ENCODE results near the gene FSTL4. TPM values are rescaled to one million over a fixed set of nuclear protein-coding genes. Genes with fewer than 3 reads are reported as not detected.

Gene FSTL4
- total RNA-seq, 1 donor from 2014 or later: 11.3 TPM

DNA sequence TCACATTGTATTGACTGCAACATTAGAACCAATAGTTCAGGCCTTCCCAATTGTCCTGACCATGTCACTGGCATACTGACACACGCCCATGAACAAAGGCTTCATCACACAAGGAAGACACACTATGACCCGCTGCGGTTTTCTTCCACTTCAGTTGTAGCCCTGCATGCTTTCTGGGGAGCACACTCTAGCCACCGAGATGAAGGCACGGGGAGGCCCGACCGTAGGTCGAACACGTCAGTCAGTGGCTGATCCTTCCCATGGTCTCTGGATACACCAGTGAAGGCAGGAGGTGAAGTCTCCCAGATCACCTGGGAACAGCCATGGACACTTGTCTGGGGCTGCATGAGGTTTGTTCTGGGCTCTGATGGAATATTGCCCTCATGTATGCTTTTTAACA, 224.7 kb downstream of the FSTL4 start:
- no peak overlapping the region for H3K27ac Mint-ChIP-seq
- H3K36me3 Mint-ChIP-seq: no peaks in the 10 kb centered on the region
- H3K9me3 Mint-ChIP-seq: no peaks in the 10 kb centered on the region
- no peak overlapping the region for H3K4me3 Mint-ChIP-seq
- TF ChIP-seq, protein P1, sequence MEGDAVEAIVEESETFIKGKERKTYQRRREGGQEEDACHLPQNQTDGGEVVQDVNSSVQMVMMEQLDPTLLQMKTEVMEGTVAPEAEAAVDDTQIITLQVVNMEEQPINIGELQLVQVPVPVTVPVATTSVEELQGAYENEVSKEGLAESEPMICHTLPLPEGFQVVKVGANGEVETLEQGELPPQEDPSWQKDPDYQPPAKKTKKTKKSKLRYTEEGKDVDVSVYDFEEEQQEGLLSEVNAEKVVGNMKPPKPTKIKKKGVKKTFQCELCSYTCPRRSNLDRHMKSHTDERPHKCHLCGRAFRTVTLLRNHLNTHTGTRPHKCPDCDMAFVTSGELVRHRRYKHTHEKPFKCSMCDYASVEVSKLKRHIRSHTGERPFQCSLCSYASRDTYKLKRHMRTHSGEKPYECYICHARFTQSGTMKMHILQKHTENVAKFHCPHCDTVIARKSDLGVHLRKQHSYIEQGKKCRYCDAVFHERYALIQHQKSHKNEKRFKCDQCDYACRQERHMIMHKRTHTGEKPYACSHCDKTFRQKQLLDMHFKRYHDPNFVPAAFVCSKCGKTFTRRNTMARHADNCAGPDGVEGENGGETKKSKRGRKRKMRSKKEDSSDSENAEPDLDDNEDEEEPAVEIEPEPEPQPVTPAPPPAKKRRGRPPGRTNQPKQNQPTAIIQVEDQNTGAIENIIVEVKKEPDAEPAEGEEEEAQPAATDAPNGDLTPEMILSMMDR (conservative IDR thresholded peaks at IDR 0.05): no peak
- peak; percentile 42 for DNase-seq (ENCODE audit: extremely low spot score, unreplicated experiment)
- peaks cover 7% of the 10 kb centered on the region for H3K4me1 Mint-ChIP-seq (ENCODE audit: unreplicated experiment)
- H3K27me3 Mint-ChIP-seq: peaks cover 9% of the 10 kb centered on the region

DNA sequence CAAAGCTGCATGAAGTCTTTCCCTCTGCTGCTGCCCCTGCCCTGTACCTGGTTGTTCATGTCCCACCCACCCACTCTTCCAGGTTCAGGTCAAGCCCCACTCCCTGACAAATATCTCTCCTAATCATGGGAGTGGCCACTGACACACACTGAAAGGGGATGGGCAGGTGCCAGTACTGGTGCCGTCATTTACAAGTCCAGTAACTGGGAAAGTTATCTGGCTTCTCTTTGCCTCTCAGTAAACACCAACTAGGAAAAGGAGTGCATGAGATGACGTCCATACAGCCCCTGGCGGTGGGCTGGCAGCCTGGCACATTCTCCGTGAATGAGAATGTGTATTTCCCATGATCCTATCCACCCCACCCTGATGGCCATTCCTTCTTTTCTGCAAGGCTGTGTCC, 225.2 kb downstream of the FSTL4 start:
- TF ChIP-seq, protein P1 (conservative IDR thresholded peaks at IDR 0.05): no peak
- Mint-ChIP-seq H3K27me3 (peaks cover 9% of the 10 kb centered on the region), H3K9me3 (no peaks in the 10 kb centered on the region)

DNA sequence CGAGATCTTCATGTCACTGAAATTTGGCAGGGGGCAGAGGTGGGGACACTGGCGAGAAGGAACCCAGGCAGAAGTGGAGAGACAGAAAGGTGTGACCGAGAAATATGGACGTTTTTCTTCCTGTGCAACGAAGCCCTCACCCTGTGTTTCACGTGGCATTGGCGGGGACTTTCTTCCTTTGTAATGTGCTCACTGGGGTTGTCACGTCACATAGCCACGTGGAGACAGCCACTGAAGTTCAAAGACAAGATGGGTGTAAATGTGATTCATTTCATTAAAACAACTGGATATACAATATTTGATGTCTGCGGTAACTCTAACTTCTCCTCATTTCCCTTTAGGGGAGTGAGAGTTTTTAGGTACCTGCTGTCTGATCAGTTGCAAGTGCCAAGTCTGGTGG, 225.7 kb downstream of the FSTL4 start:
- no peaks in the 10 kb centered on the region for H3K9me3 Mint-ChIP-seq
- peaks cover 7% of the 10 kb centered on the region for H3K4me1 Mint-ChIP-seq (ENCODE audit: unreplicated experiment)
- no peaks in the 10 kb centered on the region for H3K36me3 Mint-ChIP-seq
- DNase-seq (ENCODE audit: extremely low spot score, unreplicated experiment): peak; percentile 18
- no peak overlapping the region for H3K27ac Mint-ChIP-seq
- H3K4me3 Mint-ChIP-seq: no peak overlapping the region
- TF ChIP-seq, protein P1 (conservative IDR thresholded peaks at IDR 0.05): no peak
- H3K27me3 Mint-ChIP-seq: peaks cover 9% of the 10 kb centered on the region

More for the DNA sequence above, 225.2 kb downstream of the FSTL4 start:
- Mint-ChIP-seq H3K4me1 (ENCODE audit: unreplicated experiment) (peaks cover 7% of the 10 kb centered on the region), H3K27ac (no peak overlapping the region), H3K4me3 (no peak overlapping the region), H3K36me3 (no peaks in the 10 kb centered on the region)
- DNase-seq (ENCODE audit: extremely low spot score, unreplicated experiment): peak; percentile 42

DNA sequence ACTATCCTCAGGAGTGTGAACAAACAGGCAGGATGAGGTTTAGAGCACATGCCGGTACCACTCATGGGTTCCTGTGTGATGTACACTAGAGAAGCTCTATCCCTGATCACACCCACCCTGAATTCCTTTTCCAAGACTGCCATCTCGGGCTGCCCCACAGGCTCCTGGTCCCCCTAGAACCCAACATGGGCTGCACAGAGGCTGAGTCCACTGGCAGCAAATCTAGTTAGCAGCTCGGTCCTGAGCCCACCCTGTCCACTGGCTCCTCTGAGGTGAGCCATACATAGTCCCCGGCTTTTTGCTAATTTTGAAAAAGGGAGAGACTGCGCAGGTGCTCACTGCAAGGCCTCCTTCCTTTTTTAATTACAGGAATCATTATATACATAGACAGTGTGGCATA, 227.0 kb downstream of the FSTL4 start:
- TF ChIP-seq, protein P1 (conservative IDR thresholded peaks at IDR 0.05): no peak
- Mint-ChIP-seq H3K9me3 (no peaks in the 10 kb centered on the region), H3K36me3 (no peaks in the 10 kb centered on the region), H3K27me3 (peaks cover 9% of the 10 kb centered on the region), H3K4me1 (ENCODE audit: unreplicated experiment) (peaks cover 7% of the 10 kb centered on the region), H3K27ac (peak overlapping the region; percentile 42), H3K4me3 (no peak overlapping the region)
- DNase-seq (ENCODE audit: extremely low spot score, unreplicated experiment): peak; percentile 55

DNA sequence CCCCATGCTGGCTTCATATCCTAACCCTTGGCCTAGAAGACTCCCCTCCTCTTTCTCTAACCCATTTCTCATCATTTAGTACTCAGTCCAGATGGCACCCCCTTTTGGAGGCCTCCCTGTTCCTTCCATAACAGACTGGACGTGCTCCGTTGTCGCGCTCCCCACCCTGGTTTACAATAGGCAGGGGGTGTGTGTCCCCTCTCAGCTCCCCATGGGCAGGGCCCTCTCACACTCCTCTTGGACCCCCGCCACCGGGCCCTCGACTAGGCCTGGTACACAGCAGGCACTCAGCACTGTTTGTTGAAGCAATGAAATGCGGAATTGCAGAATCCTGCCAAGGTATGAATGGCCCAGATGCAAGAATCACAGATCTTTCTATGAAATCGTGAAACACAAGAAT, 227.4 kb downstream of the FSTL4 start:
- H3K4me3 Mint-ChIP-seq: no peak overlapping the region
- peak overlapping the region; percentile 42 for H3K27ac Mint-ChIP-seq
- no peaks in the 10 kb centered on the region for H3K36me3 Mint-ChIP-seq
- DNase-seq (ENCODE audit: extremely low spot score, unreplicated experiment): peak; percentile 52
- TF ChIP-seq, protein P1 (conservative IDR thresholded peaks at IDR 0.05): no peak
- no peaks in the 10 kb centered on the region for H3K9me3 Mint-ChIP-seq
- peaks cover 9% of the 10 kb centered on the region for H3K27me3 Mint-ChIP-seq
- peaks cover 7% of the 10 kb centered on the region for H3K4me1 Mint-ChIP-seq (ENCODE audit: unreplicated experiment)

All from type B pancreatic cell (in vitro differentiated cells).